ENCODE data around the gene GOLGA3.

The GOLGA3 gene

GRCh38 chr12:132747395-132747794 is 81.3 kb downstream of the GOLGA3 start:
- DNase-seq, result no peak

- no peak for DNase-seq
Observed at GRCh38 chr12:132746613-132747012, 82.1 kb downstream of the GOLGA3 start.

- no peak for DNase-seq
Observed at GRCh38 chr12:132743831-132744230, 84.8 kb downstream of the GOLGA3 start.

- no peak for DNase-seq
Observed at GRCh38 chr12:132741620-132742019, 87.0 kb downstream of the GOLGA3 start.

- DNase-seq, result no peak
Observed at GRCh38 chr12:132740652-132741051, 88.0 kb downstream of the GOLGA3 start.

- no peak for DNase-seq
Observed at GRCh38 chr12:132740313-132740646, 88.4 kb downstream of the GOLGA3 start.

GRCh38 chr12:132739600-132740312 is 88.9 kb downstream of the GOLGA3 start:
- DNase-seq, result no peak

GRCh38 chr12:132736913-132737312 is 91.8 kb downstream of the GOLGA3 start:
- DNase-seq, result no peak

GRCh38 chr12:132736378-132736777 is 92.3 kb downstream of the GOLGA3 start:
- DNase-seq, result no peak

GRCh38 chr12:132735496-132735895 is 93.2 kb downstream of the GOLGA3 start:
- no peak for DNase-seq

- DNase-seq, result no peak
Observed at GRCh38 chr12:132734206-132734605, 94.5 kb downstream of the GOLGA3 start.

- DNase-seq, result no peak
Observed at GRCh38 chr12:132731574-132731973, 97.1 kb downstream of the GOLGA3 start.

GRCh38 chr12:132730353-132730752 is 98.3 kb downstream of the GOLGA3 start:
- DNase-seq, result no peak

GRCh38 chr12:132729541-132730320 is 98.9 kb downstream of the GOLGA3 start:
- DNase-seq, result no peak

- no peak for DNase-seq
Observed at GRCh38 chr12:132728502-132728901, 100.2 kb downstream of the GOLGA3 start.

- no peak for DNase-seq
Observed at GRCh38 chr12:132727091-132727794, 101.4 kb downstream of the GOLGA3 start.

GRCh38 chr12:132726386-132726785 is 102.3 kb downstream of the GOLGA3 start:
- no peak for DNase-seq

- DNase-seq, result no peak
Observed at GRCh38 chr12:132724506-132725241, 104.0 kb downstream of the GOLGA3 start.

- DNase-seq, result no peak
Observed at GRCh38 chr12:132723764-132724140, 104.9 kb downstream of the GOLGA3 start.

GRCh38 chr12:132723015-132723763 is 105.5 kb downstream of the GOLGA3 start:
- no peak for DNase-seq

GRCh38 chr12:132720606-132721345 is 107.9 kb downstream of the GOLGA3 start:
- DNase-seq, result no peak

- DNase-seq, result no peak
Observed at GRCh38 chr12:132719954-132720324, 108.7 kb downstream of the GOLGA3 start.

Data from CD4-positive, alpha-beta T cell treated with Interferon gamma for 1 hour (primary cell).